Loucy (cell line): ENCODE results near the gene ZNF76.

Experiments
- H2AFZ ChIP-seq: fragments of 200-600 bp; sonication (generic); 2 replicates; pipeline ENCODE4 v1.6.0; 2016; ENCODE audit warnings: antibody characterized with exemption, mild to moderate bottlenecking, low read length, moderate library complexity
- H3F3A ChIP-seq: fragments of 200-600 bp; 2 replicates; pipeline ENCODE4 v1.6.0; 2016; ENCODE audit warnings: antibody characterized with exemption, low read depth, mild to moderate bottlenecking
- H3K27me3 ChIP-seq: fragments of 200-600 bp; sonication (generic); 2 replicates; pipeline ENCODE4 v1.6.1; 2014; ENCODE audit warnings: low read length, mild to moderate bottlenecking; ENCODE audit not compliant: insufficient read depth, poor library complexity, severe bottlenecking
- H3K36me3 ChIP-seq: fragments of 200-600 bp; sonication (generic); 2 replicates; pipeline ENCODE4 v1.6.1; 2016; ENCODE audit warnings: low read length; ENCODE audit not compliant: insufficient read depth
- H3K4me1 ChIP-seq: fragments of 200-600 bp; sonication (generic); 2 replicates; pipeline ENCODE4 v1.5.1; 2014; ENCODE audit warnings: low read length, mild to moderate bottlenecking; ENCODE audit not compliant: insufficient read depth, poor library complexity, severe bottlenecking
- H3K4me2 ChIP-seq: fragments of 200-600 bp; sonication (generic); 2 replicates; pipeline ENCODE4 v1.6.0; 2014; ENCODE audit warnings: antibody characterized with exemption, low read length, low read depth, mild to moderate bottlenecking; ENCODE audit not compliant: poor library complexity, severe bottlenecking
- H3K4me3 ChIP-seq: fragments of 200-600 bp; sonication (generic); 2 replicates; pipeline ENCODE4 v1.5.1; 2014; ENCODE audit warnings: low read length, mild to moderate bottlenecking, mixed read lengths; ENCODE audit not compliant: poor library complexity, severe bottlenecking
- H3K79me2 ChIP-seq: fragments of 200-600 bp; sonication (generic); 2 replicates; pipeline ENCODE4 v1.6.1; 2014; ENCODE audit warnings: low read length; ENCODE audit not compliant: insufficient read depth
- H3K9ac ChIP-seq: fragments of 200-600 bp; sonication (generic); 2 replicates; pipeline ENCODE4 v1.6.0; 2014; ENCODE audit warnings: mild to moderate bottlenecking, low read depth, low read length, moderate library complexity; ENCODE audit not compliant: poor library complexity, severe bottlenecking
- H3K9me2 ChIP-seq: fragments of 200-600 bp; sonication (generic); replicated peaks from 2 replicates; pipeline ENCODE4 v1.6.1; 2016; ENCODE audit warnings: low read depth, low read length, mixed read lengths
- H3K9me3 ChIP-seq: fragments of 200-600 bp; sonication (generic); 2 replicates; pipeline ENCODE4 v1.6.1; 2014; ENCODE audit warnings: mild to moderate bottlenecking, antibody characterized with exemption, low read length, low read depth; ENCODE audit not compliant: insufficient read depth
- H4K20me1 ChIP-seq: fragments of 200-600 bp; sonication (generic); 2 replicates; pipeline ENCODE4 v1.6.0; 2014; ENCODE audit warnings: antibody characterized with exemption, low read length, mild to moderate bottlenecking; ENCODE audit not compliant: insufficient read depth, poor library complexity, severe bottlenecking
- CTCF ChIP-seq: fragments of 200-600 bp; sonication (generic); conservative IDR thresholded peaks from 2 replicates; pipeline ENCODE4 v1.5.1; 2014; ENCODE audit warnings: mild to moderate bottlenecking, antibody characterized with exemption, low read length
- EZH2phosphoT487 ChIP-seq: fragments of 200-600 bp; IDR thresholded peaks from 2 replicates; pipeline ENCODE4 v1.6.1; 2018; ENCODE audit warnings: antibody characterized with exemption, mild to moderate bottlenecking, moderate library complexity, borderline replicate concordance

ZNF76 gene

GRCh38 chr6:35291491-35291890, 32.0 kb downstream of the ZNF76 start:
- no peaks in the 10 kb centered on the region for H3F3A ChIP-seq
- no peaks in the 10 kb centered on the region for H3K79me2 ChIP-seq
- peaks cover 21% of the 10 kb centered on the region for H3K4me1 ChIP-seq
- H3K9ac ChIP-seq, result no peak overlapping the region
- H2AFZ ChIP-seq, result no peak overlapping the region
- H3K27me3 ChIP-seq, result no peaks in the 10 kb centered on the region
- peaks cover 25% of the 10 kb centered on the region; the same call in 1 of the 2 replicates for H3K36me3 ChIP-seq
- TF ChIP-seq EZH2phosphoT487, result no peak
- no peak for TF ChIP-seq CTCF
- H3K9me3 ChIP-seq, result no peaks in the 10 kb centered on the region
- H3K9me2 ChIP-seq, result no peaks in the 10 kb centered on the region
- no peak overlapping the region for H3K4me2 ChIP-seq
- H4K20me1 ChIP-seq, result no peaks in the 10 kb centered on the region
- H3K4me3 ChIP-seq, result no peak overlapping the region

- Histone ChIP-seq H4K20me1 (no peaks in the 10 kb centered on the region), H3K4me1 (peaks cover 31% of the 10 kb centered on the region), H3K27me3 (no peaks in the 10 kb centered on the region), H2AFZ (no peak overlapping the region), H3K4me2 (no peak overlapping the region), H3K79me2 (no peaks in the 10 kb centered on the region), H3K9ac (no peak overlapping the region), H3K9me2 (no peaks in the 10 kb centered on the region), H3K9me3 (no peaks in the 10 kb centered on the region), H3F3A (no peaks in the 10 kb centered on the region), H3K4me3 (no peak overlapping the region), H3K36me3 (peaks cover 23% of the 10 kb centered on the region; the same call in 1 of the 2 replicates)
- TF ChIP-seq CTCF (no peak), EZH2phosphoT487 (no peak)
Measured at GRCh38 chr6:35292494-35292893, 33.0 kb downstream of the ZNF76 start.

- Histone ChIP-seq H3K9me3 (no peaks in the 10 kb centered on the region), H3K9me2 (no peaks in the 10 kb centered on the region), H3K9ac (no peak overlapping the region), H3K36me3 (peaks cover 23% of the 10 kb centered on the region; the same call in 1 of the 2 replicates), H3F3A (no peaks in the 10 kb centered on the region), H3K79me2 (peaks cover 10% of the 10 kb centered on the region), H3K4me1 (peaks cover 36% of the 10 kb centered on the region), H2AFZ (no peak overlapping the region), H3K4me3 (no peak overlapping the region), H3K27me3 (no peaks in the 10 kb centered on the region), H4K20me1 (no peaks in the 10 kb centered on the region), H3K4me2 (no peak overlapping the region)
- TF ChIP-seq CTCF (no peak), EZH2phosphoT487 (no peak)
Measured at GRCh38 chr6:35293681-35294080, 34.1 kb downstream of the ZNF76 start.
